Gastrocnemius medialis (tissue), 4 donors: ENCODE results near the gene GIT2.

Experiments used
- POLR2A ChIP-seq, 2 donors: fragments of 450-650 bp; IDR thresholded peaks; one replicate each; pipeline ENCODE4 v1.6.1; 2017; ENCODE audit warnings: antibody characterized with exemption in 2 of 2, mild to moderate bottlenecking in 2 of 2, moderate library complexity in 2 of 2
- TF ChIP-seq, protein P1 (sequence below), 5 experiments: fragments of 450-650 bp in 3 of 5; fragments of 200-600 bp in 2 of 5; sonication (generic) in 2 of 5; IDR thresholded peaks in 4 of 5; conservative IDR thresholded peaks in 1 of 5; 1 replicate in 4 of 5; 2 replicates in 1 of 5; pipeline ENCODE4 v1.5.1; 2016 to 2019; ENCODE audit warnings: antibody characterized with exemption in 5 of 5, mild to moderate bottlenecking in 3 of 5, moderate library complexity in 3 of 5

DNA sequence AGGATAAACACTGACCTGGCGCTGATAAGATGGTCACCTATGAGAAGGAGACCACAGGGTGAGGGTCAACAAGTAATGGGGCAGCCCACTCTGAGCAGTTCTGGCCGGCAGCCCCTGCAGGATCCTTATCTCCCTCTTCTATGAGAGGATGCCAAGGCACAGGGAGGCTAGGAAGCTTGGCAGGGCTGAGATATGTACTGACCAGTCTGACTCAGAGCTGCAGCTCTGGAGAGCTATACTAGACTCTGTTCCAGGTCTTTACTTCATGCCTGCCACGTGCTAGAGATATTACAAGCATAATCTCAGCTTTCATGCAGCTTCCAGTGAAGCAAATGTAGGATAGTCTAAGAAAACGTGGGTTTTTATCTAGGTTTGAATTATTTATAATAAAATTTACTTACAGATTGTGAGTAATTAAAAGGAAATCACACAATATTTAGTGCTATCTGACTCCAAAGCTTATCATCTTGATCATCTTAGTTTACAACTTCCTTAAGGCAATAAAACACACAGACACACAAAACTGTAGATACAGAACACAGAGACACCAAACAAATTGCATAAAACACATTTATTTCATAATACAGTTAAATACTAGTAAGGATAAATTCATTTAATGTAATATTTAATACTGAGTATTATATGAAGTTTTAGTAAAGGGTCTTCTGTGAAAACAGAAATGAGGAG lies 32.3 kb downstream of the GIT2 start:
- TF ChIP-seq, protein P1, sequence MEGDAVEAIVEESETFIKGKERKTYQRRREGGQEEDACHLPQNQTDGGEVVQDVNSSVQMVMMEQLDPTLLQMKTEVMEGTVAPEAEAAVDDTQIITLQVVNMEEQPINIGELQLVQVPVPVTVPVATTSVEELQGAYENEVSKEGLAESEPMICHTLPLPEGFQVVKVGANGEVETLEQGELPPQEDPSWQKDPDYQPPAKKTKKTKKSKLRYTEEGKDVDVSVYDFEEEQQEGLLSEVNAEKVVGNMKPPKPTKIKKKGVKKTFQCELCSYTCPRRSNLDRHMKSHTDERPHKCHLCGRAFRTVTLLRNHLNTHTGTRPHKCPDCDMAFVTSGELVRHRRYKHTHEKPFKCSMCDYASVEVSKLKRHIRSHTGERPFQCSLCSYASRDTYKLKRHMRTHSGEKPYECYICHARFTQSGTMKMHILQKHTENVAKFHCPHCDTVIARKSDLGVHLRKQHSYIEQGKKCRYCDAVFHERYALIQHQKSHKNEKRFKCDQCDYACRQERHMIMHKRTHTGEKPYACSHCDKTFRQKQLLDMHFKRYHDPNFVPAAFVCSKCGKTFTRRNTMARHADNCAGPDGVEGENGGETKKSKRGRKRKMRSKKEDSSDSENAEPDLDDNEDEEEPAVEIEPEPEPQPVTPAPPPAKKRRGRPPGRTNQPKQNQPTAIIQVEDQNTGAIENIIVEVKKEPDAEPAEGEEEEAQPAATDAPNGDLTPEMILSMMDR (IDR thresholded peaks at IDR 0.05 in 4 of 5, conservative IDR thresholded peaks at IDR 0.05 in 1 of 5) = no peak
- no peak for TF ChIP-seq POLR2A (IDR thresholded peaks at IDR 0.05)
